GM19397 (cell line): ENCODE measurements around the gene ITGA6.

ENCODE experiments used
- ATAC-seq: cut with Tn5 transposase; IDR thresholded peaks from one replicate; pipeline ENCODE4 v1.9.1; 2021; ENCODE audit warnings: mild to moderate bottlenecking, moderate library complexity; ENCODE audit not compliant: unreplicated experiment

Gene ITGA6

DNA sequence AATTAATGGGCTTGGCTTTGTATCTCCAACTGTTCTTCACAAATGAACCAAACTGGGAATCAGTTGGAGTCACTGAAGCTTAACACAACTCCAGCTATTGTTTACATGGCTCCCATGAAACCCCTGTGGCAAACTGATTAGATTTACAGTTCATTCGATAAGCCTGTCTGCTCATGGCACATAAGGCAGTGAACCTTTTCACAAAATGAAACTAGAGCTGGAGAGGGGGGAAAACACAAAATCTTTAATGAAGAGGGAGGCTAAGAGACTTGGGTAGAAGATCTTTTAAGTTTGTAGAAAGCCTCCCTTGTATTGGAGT, 11.6 kb upstream of the ITGA6 start:
- ATAC-seq: no peak

DNA sequence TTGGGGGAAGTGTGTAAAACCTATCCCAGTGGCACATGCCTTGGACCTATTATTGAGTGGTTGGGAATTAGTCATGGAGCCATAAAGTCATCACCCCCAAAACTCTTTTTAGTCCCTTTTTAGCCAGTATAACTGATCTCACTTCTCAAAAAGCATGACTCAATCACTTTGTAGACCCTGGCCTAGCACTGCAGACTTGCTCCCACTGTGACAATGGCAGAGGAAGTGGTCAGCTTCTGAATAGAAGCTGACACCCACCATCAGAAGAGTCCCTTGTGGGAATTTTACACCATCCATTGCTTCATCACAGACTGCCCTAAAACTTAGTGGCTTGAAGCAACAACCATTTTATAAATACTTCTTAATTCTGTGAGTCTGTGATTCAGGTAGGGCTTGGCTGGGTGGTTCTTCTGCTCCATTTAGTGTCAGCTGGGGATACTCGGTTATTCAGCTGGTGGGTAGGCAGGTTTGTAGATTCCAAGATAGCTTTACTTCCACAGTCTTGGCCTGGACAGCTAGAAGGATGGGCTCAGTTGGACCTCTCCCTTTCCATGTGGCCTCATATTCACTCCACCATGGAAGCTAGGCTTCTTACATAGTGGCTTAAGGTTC, 10.8 kb upstream of the ITGA6 start:
- no peak for ATAC-seq

DNA sequence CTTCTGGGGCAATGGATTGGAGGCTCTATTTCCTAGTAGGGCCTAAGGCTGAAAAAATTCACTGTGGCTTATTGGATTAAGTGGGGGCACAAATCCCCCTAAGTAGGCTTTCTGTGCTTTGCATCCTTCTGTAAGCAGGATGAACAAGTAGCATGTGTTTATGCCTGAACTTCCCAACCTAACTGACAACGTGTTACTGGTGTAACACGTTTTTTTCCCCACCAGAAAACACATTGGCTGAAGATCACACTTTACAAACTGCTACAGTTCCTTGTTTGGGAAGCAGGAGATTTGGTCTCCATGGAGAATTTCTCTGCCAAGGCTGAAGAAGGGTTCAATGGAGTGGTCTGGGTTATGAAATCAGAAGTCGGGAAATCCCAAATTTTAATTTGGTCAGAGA, 7.2 kb upstream of the ITGA6 start:
- no peak for ATAC-seq

DNA sequence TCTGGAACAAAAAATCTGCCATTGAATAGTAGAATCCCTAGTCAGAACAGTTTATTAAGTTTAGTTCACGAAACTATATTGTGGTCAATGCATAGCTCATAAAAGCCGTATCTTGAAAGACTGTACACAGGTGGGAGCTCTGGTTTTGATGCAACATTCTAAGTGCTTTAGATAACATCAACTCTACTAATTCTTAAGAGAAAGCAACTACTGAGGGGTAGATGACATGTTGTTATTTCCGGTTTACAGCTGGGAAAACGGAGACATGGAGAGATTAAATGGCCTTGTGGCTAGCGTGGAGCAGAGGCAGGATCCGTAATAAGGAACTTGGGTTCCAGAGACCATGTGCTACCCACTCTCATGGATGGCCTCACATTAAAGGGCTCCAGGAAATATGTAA, 4.2 kb upstream of the ITGA6 start:
- no peak for ATAC-seq

DNA sequence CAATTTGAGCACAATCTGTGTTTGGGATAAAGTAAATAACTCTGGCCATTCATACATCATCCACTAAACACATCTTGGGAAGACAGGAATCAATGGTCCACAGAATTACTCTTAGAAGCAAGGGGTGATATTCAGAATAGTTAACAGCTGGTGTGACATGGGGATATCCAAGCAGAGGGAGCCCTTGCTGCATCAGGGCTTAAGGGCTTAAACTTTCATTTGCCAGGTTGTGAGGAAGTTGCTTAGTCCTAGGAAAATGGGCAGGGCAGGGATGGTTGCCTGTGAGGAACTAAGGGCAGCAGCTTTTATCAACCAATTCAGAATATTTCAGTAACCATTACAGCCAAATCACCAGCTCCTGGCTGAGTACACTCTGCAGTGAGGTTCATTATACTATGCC, 2.0 kb upstream of the ITGA6 start:
- ATAC-seq: no peak

DNA sequence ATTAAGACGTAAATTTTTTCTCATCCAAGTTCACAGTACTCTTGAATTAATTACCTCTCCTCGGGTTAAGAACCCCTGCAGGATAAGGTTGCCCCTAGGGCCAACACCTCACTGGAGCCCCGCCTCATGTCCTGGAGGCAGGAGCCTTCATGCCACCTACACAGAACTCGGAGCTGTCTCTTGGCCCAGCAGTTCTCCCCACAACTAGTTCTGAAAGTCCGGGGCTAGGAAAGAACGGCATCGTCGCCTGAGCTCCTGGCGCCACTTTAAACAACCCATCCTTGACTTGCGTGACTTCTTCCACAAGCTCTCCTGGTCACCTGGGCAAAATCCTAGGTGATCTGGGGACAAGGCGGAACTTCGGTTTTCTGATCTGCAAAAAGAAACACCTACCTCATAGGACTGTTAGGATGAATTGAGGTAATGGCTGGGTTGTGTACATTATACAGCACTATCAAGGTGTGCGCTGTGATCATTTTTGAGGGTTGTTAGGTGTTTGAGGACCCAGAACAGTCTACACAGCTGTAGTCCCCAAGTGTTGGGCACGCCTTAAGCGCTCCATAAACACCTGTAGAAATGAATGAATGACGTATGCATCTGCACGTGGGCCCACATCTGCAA, 641 bp upstream of the ITGA6 start:
- ATAC-seq: no peak

DNA sequence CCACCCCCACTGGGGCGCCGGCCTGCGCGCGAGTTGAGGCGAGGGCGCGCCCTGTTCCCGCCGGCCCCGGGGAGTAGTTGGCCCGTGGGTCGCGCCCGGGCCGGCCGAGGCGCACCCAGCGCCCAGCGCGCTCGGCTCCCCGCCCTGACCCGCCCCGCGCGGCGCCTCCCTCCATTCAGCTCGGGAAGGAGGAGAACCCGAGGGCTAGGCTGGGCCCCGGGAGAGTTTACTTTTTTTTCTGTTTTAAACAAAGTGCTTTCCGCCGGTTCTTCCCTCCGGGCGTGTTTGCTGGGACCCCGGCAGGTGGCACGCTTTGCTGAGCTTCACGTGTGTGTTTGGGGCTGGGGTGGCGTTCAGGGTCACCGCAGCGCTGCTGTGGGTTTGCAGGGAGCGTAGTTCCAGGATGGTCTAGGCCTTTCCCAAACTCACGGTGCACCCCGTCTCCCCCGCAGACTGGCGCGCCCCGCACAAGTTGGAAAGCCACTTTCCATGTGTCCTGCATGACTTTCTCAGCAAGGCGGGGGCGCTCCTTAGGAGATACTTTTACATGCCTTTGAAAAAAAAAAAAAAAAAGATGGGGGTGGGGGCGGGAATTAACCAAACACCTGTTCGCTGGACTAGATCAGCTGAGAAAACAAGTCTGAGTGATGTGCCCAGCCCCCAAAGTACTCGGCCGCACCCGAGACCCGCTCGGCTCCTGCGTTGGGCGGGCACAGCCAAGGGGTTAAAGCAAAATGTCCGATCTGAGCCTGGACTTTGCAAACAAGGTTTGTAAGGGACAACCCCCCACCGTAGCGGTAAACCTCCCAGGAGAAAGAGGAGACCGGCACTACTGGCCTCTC, 825 bp downstream of the ITGA6 start:
- peak; percentile 26 for ATAC-seq

DNA sequence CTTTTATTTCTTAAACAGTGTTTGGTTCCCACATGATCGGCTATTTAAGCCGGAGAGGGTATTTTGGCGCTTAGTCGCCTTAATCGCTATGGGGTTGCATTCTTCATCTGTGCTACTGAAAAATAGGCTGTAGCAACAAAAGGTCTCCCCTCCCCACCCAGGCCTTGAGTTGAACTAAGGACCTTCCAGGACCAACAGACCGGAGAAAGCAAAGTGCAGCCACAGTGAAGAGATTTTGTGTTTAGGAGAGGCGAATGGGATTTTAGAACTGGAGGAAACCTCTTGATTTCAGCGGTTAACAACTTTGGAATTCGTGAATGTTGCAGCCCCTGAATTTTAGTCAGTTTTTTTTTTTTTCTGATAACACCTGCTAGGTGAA, 1.4 kb downstream of the ITGA6 start:
- no peak for ATAC-seq

DNA sequence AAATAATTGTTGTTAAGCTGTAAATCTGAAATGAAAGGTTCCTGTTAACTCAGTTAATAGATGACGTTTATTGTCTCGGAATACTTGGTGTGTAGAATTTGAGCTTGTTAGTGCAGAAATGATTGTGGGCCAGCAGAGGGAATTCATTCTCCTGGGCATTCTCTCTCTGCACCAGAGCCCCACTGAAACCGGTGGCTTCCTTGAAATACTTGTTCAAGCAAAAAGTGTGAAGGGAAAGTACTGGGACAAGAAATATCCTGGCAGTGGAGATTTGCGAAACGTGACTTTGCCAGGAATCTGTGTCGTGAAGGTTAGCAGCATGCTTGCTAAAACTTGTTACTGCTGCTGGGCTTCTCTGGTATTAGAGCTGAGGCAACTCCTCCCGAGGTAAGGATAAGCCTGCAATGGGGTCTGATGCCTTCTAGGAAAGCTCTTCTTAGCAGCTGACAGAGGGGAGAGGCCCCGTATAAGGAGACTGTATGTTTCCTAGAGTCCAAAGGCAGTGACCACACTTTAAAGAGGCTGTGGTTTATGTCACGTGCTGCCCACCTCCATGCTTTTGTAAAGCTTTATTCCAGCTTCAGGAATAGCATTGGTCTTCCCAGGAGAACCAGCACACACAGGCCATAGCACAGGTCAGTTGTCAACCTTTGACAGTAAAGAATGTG, 2.0 kb downstream of the ITGA6 start:
- ATAC-seq: no peak

DNA sequence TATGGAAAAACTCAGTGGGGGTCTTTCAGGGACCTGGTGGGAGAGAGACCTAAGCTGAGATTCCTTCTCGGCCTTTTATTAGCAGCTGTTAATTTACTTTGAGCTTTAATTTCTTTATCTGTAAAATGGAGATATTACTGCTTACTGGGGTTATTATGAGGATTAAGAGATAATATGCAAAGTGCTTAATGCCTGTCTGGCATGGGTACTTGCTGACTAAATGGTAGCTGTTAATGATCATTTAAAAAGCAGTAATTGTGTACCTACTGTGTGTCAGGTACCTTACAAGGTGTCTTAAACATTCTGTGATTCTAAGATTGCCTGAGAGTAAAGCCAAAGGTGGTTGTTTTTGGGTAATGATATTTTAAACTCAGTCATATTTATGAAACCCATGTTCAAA, 2.6 kb downstream of the ITGA6 start:
- no peak for ATAC-seq

DNA sequence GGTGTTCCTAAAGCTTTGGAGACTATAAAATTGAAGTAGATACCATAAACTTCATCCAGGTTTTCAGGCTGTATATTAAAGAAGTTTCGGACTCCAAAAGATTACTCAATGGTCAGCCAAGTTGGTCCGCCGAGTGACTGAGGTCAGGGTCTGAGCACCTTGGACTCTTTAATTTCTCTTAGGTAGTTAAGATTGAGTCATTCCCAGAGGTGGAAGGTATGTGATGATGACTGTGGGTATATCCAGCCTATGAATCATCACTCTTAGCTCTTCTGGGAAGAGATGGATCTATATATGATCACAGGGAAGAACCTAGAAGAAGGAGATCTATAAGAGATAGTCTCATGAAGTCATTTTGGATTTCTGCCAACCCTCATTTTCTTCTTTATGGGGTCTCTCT, 3.3 kb downstream of the ITGA6 start:
- ATAC-seq: no peak

DNA sequence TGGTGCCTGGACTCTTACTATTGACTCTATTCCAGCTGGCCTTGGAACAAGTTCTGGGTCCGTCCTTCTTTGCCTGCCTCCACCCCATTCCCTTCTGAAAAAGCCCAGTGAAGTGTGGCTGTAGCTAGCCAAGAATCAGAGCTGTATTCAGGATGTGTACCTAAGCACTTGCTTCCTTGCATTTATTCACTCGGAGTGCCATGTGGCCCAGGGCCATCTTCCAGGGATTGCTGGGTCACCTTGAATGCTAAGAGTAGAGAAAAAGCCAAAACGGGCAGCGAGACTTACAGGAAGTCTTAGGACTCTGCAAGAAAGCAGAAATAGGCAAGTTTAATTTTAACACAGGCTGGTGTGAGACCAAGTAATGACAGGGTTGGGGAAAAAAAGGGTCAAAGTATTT, 4.1 kb downstream of the ITGA6 start:
- ATAC-seq: no peak

DNA sequence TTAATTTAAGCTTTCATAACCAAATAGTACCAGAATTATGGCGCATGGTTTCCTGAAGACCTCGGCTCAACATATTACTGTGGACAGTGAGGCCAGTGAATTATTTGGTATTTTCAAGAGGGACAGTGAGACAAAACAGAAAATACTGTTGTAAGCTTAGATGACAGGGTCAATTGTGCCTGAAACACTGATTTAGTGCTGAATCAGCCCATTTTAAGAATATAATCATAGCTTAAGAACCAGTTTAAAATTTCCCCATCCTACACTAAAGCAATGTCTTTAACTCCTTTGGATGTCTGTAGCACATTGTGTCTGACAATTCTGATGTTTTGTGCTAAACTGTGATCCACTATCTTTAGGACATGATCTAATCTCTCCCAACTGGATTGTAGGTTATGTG, 4.6 kb downstream of the ITGA6 start:
- ATAC-seq: no peak

DNA sequence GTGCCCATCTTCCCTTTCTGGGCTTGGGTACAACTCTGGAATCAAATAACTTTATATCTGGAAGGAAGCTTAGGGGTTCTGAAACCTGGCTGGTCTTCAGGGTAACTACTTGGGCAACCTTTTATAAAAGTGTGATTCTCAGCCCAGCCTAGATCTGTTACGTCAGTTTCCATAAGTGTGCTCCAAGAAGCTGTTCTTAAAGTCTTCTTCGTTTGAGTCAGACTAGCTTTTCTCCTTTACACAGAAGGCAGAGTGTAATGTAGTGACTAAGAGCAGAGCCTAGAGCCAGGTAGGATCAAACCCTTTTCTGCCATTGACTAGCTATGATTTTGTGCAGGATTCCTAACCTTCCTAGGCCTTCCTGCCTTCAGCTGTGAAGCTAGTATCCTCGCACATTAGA, 5.8 kb downstream of the ITGA6 start:
- ATAC-seq: no peak

DNA sequence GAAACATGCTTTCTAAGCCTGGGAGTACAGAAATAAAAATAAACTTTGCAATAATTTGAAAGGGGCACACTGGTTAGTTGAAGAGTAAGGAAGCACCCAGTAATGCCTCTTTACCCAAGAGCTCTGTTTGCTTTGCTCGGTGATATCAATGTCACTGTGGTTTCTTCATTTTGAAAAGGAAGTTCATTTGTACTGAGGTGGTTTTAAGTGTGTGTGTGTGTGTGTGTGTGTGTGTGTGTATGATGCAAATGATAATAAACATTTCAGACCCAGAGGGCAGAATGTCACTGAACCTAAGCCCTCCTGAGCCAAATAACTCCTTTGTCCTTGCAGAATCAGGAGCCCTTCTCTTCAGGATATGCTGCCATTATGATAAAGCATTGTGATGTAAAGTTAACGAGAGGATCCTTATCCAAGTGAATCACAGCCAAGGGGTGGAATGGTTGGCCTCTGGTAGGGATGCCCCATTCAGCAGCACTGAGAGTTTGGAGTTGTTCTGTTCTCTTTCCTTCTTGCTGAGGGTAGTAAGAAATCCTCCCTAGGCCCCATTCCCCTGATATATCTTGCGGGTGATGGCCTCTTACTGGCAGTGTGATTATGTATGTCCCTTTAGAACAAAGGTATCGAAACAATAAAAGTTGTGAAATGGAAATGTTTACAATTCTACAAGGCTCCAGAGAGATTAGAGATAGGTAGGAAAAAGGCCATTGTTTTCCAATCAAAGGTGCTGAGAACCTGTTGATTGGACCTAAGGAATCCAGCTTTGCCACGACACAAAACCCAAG, 7.6 kb downstream of the ITGA6 start:
- no peak for ATAC-seq

DNA sequence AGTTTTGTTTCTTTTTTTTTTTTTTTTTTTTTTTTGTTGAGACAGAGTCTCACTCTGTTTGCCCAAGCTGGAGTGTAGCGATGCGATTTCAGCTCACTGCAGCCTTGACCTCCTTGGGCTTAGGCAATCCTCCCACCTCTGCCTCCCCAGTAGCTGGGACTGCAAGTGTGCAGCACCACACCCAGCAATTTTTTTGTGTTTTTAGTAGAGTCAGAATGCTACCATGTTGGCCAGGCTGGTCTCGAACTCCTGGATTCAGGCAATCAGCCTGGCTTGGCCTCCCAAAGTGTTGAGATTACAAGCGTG, 8.2 kb downstream of the ITGA6 start:
- ATAC-seq: no peak

DNA sequence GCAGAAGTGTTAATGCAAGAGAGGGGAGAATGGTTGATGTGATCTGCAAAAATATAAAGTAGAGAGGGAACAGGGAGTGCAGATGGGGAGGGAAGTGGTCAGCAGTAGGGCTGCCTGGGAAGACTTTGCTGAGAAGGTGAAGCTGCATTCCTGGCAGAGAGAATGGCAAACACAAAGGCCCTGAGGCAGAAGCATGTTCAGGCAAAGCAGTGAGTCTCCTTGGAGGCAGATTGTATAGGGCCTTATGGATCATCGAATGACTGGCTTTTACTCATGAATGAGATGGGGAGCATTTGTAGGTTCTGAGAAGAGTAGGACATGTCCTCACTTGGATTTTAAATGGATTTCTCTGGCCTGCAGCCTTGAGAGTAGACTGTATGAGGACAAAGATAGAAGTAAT, 9.5 kb downstream of the ITGA6 start:
- ATAC-seq: no peak

DNA sequence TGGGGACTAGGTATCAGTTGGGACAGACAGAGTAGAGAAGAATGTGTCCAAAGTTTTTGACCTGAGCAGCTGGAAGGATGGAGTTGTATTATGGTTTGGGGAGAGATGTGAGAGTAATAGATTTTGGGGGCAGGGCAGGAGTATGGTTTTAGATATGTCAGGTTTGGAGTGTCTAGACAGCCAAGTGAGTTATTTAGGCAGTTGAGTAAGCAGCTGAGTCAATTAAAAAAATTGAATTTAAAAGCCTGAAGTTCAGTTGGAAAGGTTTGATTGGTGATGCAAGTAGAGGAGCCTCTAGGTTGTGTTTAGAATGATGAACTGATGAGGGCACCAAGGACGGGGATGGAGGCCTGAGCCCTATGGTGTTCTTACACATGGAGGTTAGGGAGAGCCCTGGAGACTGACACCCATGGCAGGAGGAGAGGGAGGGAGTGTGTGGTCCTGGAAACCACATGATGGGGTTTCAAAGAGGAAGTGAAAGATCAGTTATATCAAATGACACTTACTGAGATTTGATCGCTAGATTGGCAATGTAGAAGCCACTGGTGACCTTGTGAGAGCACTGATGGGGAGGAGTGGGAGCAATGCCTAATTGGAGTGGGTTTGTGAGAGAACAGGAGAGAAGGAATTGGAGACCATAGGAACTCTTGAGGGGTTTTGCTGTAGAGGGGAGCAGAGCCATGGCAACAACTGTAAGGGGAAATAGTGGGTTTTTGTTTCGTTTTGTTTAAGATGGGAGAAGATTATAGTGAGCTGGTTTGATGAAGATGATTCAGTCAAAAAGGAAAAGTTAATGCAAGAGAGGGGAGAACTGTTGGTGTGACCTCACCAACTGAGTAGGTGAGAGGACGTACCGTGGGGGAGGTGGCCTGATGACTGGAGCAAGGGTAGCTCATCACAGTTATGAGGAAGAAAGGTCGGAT, 10.3 kb downstream of the ITGA6 start:
- no peak for ATAC-seq

DNA sequence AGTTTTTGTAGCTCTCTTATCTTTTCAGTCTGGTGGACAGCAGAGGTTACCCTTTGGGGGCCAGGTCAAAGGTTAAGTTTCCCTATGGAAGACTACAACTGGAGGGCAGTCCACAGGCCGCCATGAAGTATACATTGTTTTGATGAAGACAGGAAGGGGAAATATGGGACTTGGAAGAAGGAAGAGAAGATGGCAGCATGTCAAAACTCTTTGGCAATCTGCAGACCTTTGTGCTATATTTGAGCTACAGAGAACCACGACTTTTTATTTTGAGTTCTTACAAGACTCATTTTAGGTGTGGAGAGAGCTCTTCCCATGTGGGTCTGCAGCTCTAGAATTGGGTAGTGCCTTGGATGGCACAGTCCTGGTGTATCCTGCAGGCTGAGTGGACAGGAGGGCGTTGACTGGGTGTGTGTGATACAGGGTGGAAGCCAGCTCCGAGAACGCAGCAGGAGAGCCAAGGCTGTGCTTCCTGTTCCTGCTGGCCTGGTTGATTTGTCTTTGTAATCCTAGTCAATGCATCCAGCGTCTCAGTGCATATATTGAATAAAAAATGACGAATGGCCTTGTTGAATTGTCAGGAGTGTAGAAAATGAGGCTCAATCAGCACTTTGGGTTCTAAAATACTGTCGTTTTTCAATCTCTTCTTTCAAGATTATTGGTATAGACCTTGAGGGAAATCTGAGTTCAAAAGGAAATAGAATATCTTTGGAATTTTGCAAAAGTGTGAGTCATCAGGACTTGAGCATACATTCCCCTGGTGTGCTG, 11.5 kb downstream of the ITGA6 start:
- no peak for ATAC-seq

DNA sequence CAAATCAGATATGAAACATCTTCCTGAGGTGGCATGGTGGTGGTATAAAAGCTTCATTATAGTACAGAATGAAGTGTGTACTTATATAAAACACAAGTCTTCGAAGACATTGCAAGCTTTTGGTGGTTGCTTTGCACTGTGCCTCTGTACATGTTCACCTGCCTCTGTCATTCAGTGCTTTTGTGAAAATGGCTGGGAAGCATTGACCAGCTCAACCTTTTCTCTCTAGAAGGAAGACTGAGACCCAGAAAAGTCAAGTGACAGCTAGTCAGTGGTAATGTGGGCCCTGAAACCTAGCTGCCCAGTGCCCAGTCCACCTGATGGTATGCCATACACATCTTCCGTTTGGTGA, 12.1 kb downstream of the ITGA6 start:
- ATAC-seq: no peak
